Islet of Langerhans (tissue), 1 donor: ENCODE measurements around the gene MEGF11.

Experiments
- FAIRE-seq: peaks from one replicate; lab custom pipeline; 2011; peaks lifted over from hg19 to GRCh38; lab: Jason Lieb, UNC

MEGF11 gene

GRCh38 chr15:66253418-66254088 is at the start of gene MEGF11:
Gene MEGF11 (minus strand): TSS chr15:66253750. CDS start chr15:66128403, 125,347 bp downstream.
- FAIRE-seq: no peak

GRCh38 chr15:66302489-66303278 is 49.1 kb upstream of the MEGF11 start:
- FAIRE-seq: no peak

- FAIRE-seq: no peak
These were observed 45.3 kb upstream of the MEGF11 start for GRCh38 chr15:66298803-66299251.

- no peak for FAIRE-seq
These were observed 42.6 kb upstream of the MEGF11 start for GRCh38 chr15:66296186-66296585.

- no peak for FAIRE-seq
These were observed 41.3 kb upstream of the MEGF11 start for GRCh38 chr15:66294932-66295235.

GRCh38 chr15:66294157-66294931 is 40.8 kb upstream of the MEGF11 start:
- FAIRE-seq: no peak

GRCh38 chr15:66293419-66294156 is 40.0 kb upstream of the MEGF11 start, which contains the start of gene DIS3L:
Gene DIS3L (plus strand): TSS chr15:66293568. CDS start chr15:66293597, 29 bp downstream.
- FAIRE-seq: no peak

GRCh38 chr15:66292571-66293418 is 39.2 kb upstream of the MEGF11 start:
- FAIRE-seq: no peak

GRCh38 chr15:66291816-66292570 is 38.4 kb upstream of the MEGF11 start:
- FAIRE-seq: no peak

- no peak for FAIRE-seq
These were observed 37.0 kb upstream of the MEGF11 start for GRCh38 chr15:66290518-66290917.

- FAIRE-seq: no peak
These were observed 36.5 kb upstream of the MEGF11 start for GRCh38 chr15:66290007-66290406.

- FAIRE-seq: no peak
These were observed 35.1 kb upstream of the MEGF11 start for GRCh38 chr15:66288551-66289185.

- no peak for FAIRE-seq
These were observed 34.5 kb upstream of the MEGF11 start for GRCh38 chr15:66288093-66288492.

- peak; percentile 98 for FAIRE-seq
These were observed 34.0 kb upstream of the MEGF11 start for GRCh38 chr15:66287461-66288057.

- FAIRE-seq: no peak
These were observed 32.2 kb upstream of the MEGF11 start for GRCh38 chr15:66285533-66286280.

- FAIRE-seq: no peak
These were observed 30.7 kb upstream of the MEGF11 start for GRCh38 chr15:66284271-66284670.

GRCh38 chr15:66278671-66279070 is 25.1 kb upstream of the MEGF11 start:
- FAIRE-seq: no peak

- no peak for FAIRE-seq
These were observed 24.5 kb upstream of the MEGF11 start for GRCh38 chr15:66278056-66278455.

GRCh38 chr15:66276546-66276945 is 23.0 kb upstream of the MEGF11 start:
- FAIRE-seq: no peak
